ENCODE measurements around the gene TRPV4. TPM values are rescaled to one million over a fixed set of nuclear protein-coding genes. Genes with fewer than 3 reads are reported as not detected.

TRPV4 gene
- total and polyA plus RNA-seq, 4 donors = 1.9 to 6.5 (median 2.2) TPM

DNA sequence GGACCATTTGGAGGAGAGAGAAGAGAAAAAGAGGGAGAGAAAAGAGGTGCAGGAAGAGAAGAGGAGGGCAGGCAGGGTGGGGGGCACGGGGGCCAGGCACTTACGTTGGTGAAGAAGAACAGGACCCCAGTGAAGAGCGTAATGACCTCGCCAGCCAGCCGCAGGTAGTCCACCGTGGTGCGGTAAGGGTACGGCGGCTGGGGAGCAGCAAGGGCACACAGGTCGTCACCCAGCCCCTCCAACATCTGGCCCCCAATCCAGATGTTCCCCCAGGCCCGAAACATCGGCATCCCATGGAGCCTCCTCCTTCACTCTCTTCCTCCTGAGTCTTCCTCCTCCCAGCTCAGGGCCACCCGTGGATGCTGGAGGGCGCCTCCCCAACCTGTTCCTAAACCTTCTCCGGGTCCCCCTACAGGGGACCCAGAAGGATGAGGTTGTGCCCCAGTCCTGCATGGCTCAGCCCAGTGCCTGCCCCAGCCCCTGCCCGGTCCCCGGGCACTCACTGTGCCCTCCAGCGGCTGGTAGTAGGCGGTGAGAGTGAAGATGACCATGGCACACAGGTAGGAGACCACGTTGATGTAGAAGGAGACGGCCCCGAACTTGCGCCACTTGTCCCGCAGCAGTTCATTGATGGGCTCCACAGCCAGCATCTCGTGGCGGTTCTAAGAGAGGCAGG is 39.2 kb downstream of the TRPV4 start:
- Histone ChIP-seq H3K4me1 (ENCODE audit: control insufficient read depth in 5 of 5, insufficient read depth in 5 of 5, low read length in 5 of 5) (no peaks in the 10 kb centered on the region), H3K27ac (ENCODE audit: low read depth in 1 of 2, low read length in 1 of 2) (no peak overlapping the region), H3K27me3 (ENCODE audit: control insufficient read depth in 3 of 3, insufficient read depth in 3 of 3, low read length in 2 of 3) (no peaks in the 10 kb centered on the region), H3K4me3 (no peak overlapping the region), H3K36me3 (ENCODE audit: control insufficient read depth in 4 of 4, insufficient read depth in 4 of 4, low read length in 4 of 4) (no peaks in the 10 kb centered on the region), H3K9ac (ENCODE audit: insufficient read depth in 1 of 2, low read length in 2 of 2) (no peak overlapping the region), H3K9me3 (ENCODE audit: control insufficient read depth in 4 of 4, insufficient read depth in 3 of 4, low read length in 3 of 4) (no peaks in the 10 kb centered on the region)
- WGBS, 2 donors = 83 to 88% methylated on average over 26 of the region's 26 CpGs
- TF ChIP-seq, protein P1, sequence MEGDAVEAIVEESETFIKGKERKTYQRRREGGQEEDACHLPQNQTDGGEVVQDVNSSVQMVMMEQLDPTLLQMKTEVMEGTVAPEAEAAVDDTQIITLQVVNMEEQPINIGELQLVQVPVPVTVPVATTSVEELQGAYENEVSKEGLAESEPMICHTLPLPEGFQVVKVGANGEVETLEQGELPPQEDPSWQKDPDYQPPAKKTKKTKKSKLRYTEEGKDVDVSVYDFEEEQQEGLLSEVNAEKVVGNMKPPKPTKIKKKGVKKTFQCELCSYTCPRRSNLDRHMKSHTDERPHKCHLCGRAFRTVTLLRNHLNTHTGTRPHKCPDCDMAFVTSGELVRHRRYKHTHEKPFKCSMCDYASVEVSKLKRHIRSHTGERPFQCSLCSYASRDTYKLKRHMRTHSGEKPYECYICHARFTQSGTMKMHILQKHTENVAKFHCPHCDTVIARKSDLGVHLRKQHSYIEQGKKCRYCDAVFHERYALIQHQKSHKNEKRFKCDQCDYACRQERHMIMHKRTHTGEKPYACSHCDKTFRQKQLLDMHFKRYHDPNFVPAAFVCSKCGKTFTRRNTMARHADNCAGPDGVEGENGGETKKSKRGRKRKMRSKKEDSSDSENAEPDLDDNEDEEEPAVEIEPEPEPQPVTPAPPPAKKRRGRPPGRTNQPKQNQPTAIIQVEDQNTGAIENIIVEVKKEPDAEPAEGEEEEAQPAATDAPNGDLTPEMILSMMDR (IDR thresholded peaks at IDR 0.05; ENCODE audit: control extremely low read depth, extremely low read depth) = no peak
- DNase-seq (no peak), ATAC-seq (ENCODE audit: insufficient read depth, low FRiP score) (no peak)

DNA sequence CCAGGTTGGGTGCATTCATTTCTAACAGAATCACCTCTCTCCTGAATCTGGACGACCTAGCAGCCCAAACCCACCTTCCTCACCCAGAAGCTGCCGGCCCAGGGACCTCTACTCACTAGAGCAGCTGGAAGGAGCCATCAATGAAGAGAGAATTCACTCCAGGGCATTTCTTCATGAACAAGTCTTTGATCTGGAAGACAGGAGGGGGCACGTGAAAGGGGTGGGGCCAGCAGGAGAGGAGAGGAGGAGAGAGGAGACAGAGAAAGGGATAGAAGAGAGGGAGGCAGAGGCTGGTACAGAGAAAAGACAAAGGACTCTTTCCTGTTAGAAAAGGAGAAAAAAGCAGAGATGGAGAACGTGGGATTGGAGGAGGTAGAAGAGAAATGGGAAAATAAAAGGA is 39.8 kb downstream of the TRPV4 start:
- no peaks in the 10 kb centered on the region for H3K4me1 ChIP-seq (ENCODE audit: control insufficient read depth in 5 of 5, insufficient read depth in 5 of 5, low read length in 5 of 5)
- H3K27me3 ChIP-seq (ENCODE audit: control insufficient read depth in 3 of 3, insufficient read depth in 3 of 3, low read length in 2 of 3) = no peaks in the 10 kb centered on the region
- H3K4me3 ChIP-seq = no peak overlapping the region
- H3K36me3 ChIP-seq (ENCODE audit: control insufficient read depth in 4 of 4, insufficient read depth in 4 of 4, low read length in 4 of 4) = no peaks in the 10 kb centered on the region
- TF ChIP-seq, protein P1 (IDR thresholded peaks at IDR 0.05; ENCODE audit: control extremely low read depth, extremely low read depth) = no peak
- no peak for ATAC-seq (ENCODE audit: insufficient read depth, low FRiP score)
- no peak overlapping the region for H3K27ac ChIP-seq (ENCODE audit: low read depth in 1 of 2, low read length in 1 of 2)
- WGBS, 2 donors = 38 to 53% methylated on average over 4 of the region's 4 CpGs
- H3K9me3 ChIP-seq (ENCODE audit: control insufficient read depth in 4 of 4, insufficient read depth in 3 of 4, low read length in 3 of 4) = no peaks in the 10 kb centered on the region
- H3K9ac ChIP-seq (ENCODE audit: insufficient read depth in 1 of 2, low read length in 2 of 2) = no peak overlapping the region
- DNase-seq = no peak

GRCh38 chr12:109792992-109793391 is 40.2 kb downstream of the TRPV4 start:
- TF ChIP-seq, protein P1 (IDR thresholded peaks at IDR 0.05; ENCODE audit: control extremely low read depth, extremely low read depth) = no peak
- H3K9ac ChIP-seq (ENCODE audit: insufficient read depth in 1 of 2, low read length in 2 of 2) = no peak overlapping the region
- no peaks in the 10 kb centered on the region for H3K27me3 ChIP-seq (ENCODE audit: control insufficient read depth in 3 of 3, insufficient read depth in 3 of 3, low read length in 2 of 3)
- H3K4me1 ChIP-seq (ENCODE audit: control insufficient read depth in 5 of 5, insufficient read depth in 5 of 5, low read length in 5 of 5) = no peaks in the 10 kb centered on the region
- no peak overlapping the region for H3K27ac ChIP-seq (ENCODE audit: low read depth in 1 of 2, low read length in 1 of 2)
- no peaks in the 10 kb centered on the region for H3K9me3 ChIP-seq (ENCODE audit: control insufficient read depth in 4 of 4, insufficient read depth in 3 of 4, low read length in 3 of 4)
- no peak overlapping the region for H3K4me3 ChIP-seq
- H3K36me3 ChIP-seq (ENCODE audit: control insufficient read depth in 4 of 4, insufficient read depth in 4 of 4, low read length in 4 of 4) = no peaks in the 10 kb centered on the region
- no peak for ATAC-seq (ENCODE audit: insufficient read depth, low FRiP score)
- DNase-seq = no peak

DNA sequence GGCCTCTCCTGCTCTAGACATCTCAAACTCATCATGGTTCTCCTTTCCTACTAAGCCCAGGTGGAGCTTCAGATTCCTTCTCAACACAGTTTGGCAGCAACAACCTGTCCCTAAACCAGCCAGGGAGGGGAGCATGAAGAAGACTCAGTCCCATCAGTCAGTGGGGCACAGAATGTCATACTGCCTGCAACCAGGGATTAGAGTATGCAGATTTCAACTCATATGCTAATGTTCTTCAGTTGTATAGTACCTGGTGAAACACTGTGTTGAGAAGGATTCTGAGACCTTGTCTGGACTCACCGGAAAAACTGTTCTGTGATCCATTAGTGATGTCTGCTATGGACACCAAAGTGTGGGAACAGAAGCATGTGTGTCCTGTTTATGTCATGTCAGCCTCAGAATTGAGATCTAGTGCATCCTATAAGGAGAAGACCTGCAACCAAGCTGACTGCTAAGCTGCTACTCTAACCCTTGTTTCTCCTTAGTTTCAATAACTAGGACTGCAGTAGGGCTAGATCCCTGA is 43.6 kb downstream of the TRPV4 start:
- TF ChIP-seq, protein P1 (IDR thresholded peaks at IDR 0.05; ENCODE audit: control extremely low read depth, extremely low read depth) = no peak
- no peak overlapping the region for H3K27ac ChIP-seq (ENCODE audit: low read depth in 1 of 2, low read length in 1 of 2)
- no peaks in the 10 kb centered on the region for H3K4me1 ChIP-seq (ENCODE audit: control insufficient read depth in 5 of 5, insufficient read depth in 5 of 5, low read length in 5 of 5)
- H3K36me3 ChIP-seq (ENCODE audit: control insufficient read depth in 4 of 4, insufficient read depth in 4 of 4, low read length in 4 of 4) = no peaks in the 10 kb centered on the region
- H3K9ac ChIP-seq (ENCODE audit: insufficient read depth in 1 of 2, low read length in 2 of 2) = no peak overlapping the region
- ATAC-seq (ENCODE audit: insufficient read depth, low FRiP score) (no peak), DNase-seq (no peak)
- 86 to 95% methylated on average over 1 of the region's 1 CpG for WGBS, 2 donors
- no peaks in the 10 kb centered on the region for H3K9me3 ChIP-seq (ENCODE audit: control insufficient read depth in 4 of 4, insufficient read depth in 3 of 4, low read length in 3 of 4)
- no peaks in the 10 kb centered on the region for H3K27me3 ChIP-seq (ENCODE audit: control insufficient read depth in 3 of 3, insufficient read depth in 3 of 3, low read length in 2 of 3)
- H3K4me3 ChIP-seq = no peak overlapping the region

Data from lung (tissue), 12 donors.